Measurements from ENCODE around the gene IRF8.

DNA sequence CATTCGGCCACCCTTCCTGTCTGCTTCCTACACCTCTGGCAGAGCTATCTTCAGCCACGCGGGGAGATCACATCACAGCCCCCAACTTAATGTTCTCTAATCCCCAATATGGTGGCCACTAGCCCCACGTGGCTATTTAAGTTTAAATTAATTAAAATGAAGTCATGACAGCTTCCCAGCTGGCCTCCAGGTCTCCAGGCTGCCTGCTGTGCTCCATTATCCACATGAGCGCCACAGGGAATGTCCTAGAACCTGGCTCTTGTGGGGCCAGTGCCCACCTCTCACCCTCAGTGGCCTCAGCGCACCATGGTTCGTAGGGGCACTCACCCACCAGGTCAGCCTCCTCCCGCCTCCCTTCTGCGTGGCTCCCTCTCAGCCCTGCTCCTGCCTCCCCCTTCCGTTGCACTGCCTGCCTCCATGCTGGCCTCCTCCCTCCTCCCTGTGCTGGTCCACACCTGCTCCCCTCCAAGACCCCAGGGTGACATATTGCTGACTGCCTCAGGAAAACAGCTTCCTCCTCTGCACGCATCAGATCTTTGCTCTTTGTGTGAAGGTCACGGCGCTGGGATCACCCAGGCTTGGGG lies 47.7 kb downstream of the IRF8 start:
- no peak for TF ChIP-seq EZH2 (IDR thresholded peaks at IDR 0.05; ENCODE audit: borderline replicate concordance, low read depth, low read length, poor library complexity, severe bottlenecking)
- TF ChIP-seq CTCF (conservative IDR thresholded peaks at IDR 0.05; ENCODE audit: low read depth, low read length) = no peak

Data from A673 (cell line).